GM21825 (cell line): ENCODE measurements around the gene TUBGCP3.

Experiments used
- ATAC-seq: cut with Tn5 transposase; IDR thresholded peaks from one replicate; pipeline ENCODE4 v1.9.1; 2021; ENCODE audit warnings: mild to moderate bottlenecking, moderate library complexity; ENCODE audit not compliant: unreplicated experiment

Gene TUBGCP3

DNA sequence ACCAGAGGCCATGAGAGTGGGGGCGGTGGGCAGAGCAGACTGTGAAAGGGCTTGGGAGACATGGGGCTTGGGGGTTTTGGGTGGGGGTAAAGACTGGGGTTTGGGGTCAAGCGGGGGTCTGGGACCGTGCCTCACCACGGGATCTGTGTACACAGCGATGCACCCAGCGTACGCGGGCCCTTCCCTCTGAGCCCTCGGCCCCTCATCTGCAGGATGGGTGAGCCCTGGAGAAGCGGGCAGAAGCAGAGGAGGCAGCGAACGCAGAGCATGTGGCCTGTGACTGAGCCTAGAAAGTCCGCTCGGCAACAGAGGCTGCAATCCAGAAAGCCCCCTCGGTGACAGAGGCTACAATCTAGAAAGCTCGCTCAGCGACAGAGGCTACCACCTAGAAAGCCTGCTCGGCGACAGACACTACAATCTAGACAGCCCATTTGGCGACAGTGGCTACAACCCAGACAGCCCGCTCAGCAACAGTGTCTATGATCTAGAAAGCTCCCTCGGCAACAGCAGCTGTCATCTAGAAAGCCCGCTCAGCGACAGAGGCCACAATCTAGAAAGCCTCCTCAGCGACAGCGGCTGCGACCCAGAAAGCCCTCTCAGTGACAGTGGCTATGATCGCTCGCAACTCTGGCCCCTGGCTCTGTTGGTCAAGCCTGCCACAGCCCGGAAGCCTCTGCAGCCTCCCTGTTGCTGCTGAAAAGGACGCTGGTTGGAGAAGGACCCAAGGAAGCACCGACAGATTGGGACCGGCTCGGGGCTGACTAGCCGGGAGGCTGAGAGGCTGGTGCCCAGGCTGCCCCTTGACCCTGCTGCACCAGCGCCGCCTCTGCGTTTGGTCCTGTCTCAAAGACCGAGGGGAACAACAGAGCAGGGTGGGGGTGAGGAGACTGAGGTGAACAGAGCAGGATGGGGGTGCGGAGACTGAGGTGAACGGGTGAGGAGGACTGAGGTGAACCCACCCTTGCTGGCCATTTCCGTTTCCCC, 143.2 kb downstream of the TUBGCP3 start:
- ATAC-seq: no peak

DNA sequence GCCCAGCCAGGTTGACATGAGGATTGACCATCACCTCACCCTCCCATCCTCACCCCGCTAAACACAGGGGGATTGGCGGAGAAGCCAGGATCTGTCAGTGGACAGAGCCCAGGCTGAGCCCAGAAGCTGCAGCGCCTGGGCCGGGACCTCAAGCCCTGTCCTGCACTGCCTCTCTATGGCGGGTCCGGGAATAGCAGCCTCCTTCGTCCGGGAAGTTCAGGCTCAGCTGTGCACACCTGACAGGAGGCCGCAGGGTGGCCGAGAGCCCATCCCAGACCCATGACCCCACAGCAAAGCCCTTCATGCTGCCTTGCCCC, 144.0 kb downstream of the TUBGCP3 start:
- no peak for ATAC-seq

DNA sequence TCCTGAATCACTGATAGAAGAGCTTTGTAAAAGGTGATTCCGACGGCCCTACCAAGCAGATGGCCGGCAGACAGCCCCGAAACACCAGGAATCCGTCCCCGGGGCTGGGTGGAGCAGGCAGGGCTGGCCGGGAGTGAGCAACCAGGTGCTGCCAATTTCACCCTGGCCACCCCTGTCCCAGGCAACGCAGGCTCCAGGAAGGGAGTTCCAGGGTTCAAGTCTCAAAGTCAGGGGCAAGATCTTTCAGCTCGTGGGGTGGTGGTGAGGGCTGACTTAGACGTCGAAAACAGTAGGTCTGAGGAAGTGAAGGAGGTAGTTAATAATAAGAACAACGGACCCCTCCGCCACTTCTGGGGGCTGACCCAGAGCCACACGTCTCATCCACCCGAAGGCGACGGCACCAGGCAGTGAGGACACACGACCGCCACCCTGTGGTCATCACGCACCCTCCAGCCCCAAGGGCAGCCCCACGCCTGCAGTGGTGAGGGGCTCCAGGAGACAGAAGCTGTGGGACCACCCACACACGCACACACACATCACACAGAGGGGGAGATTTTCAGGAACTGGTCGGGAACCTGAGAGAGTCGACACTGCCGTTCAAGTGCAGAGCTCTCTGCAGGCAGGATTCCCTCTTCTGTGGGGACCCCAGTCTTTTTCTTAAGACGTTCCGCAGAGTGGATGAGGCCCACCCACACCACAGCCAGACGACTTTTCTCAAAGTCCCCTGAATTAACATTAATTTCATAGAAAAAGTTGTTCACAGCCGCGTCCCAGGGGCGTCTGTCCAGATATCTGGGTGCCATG, 144.6 kb downstream of the TUBGCP3 start:
- no peak for ATAC-seq

DNA sequence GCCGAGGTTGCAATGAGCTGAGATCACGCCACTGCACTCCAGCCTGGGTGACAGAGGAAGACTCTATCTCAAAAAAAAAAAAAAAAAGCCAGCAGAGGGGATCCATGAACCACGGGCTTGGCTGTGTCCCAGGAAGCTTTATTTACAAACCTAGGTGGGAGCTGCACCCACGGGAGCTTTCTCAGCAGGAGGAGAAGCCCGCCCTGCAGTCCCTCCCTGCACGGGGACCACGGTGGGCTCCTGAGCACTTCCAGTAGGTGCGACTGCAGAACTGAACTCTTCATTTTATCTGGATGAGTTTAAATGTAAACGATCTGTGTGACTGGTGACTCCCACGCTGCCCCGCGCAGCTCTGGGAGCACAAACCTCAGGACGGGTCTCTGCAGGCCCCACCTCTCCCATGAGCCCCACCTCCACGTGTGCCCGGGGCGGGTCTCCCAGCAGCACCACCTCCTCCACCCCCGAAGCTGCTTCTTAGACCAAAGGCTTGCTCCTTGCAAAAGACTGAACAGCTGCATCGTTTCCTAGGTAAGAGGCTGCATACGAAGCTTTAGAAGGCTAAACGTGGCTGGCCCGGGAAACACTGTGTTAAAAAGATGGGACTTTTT, 145.4 kb downstream of the TUBGCP3 start:
- ATAC-seq: no peak

DNA sequence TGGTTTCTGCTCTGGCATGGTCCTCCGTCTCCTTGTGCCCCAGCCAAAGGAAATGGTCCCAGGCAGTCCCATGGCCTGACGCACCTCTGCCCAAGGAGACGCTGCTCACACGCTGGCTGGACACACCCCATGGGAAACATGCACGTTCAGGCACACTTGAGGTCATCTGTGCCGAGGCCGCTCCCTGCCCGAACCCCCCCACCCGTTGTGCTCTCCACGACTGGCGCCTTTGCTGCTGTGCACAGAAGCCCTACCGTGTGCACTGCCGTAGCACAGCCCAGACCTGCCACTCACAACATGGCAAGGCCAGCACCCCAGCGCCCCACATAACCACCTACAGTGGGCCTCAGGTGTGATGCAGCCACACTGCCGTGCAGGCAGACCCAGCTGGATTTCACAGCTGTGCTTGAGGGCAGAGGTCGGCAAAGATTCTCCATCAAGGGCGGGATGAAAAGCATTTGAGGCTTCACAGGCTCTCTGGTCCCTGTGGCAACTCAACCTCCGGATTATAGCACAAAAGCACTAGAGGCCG, 146.1 kb downstream of the TUBGCP3 start:
- no peak for ATAC-seq

DNA sequence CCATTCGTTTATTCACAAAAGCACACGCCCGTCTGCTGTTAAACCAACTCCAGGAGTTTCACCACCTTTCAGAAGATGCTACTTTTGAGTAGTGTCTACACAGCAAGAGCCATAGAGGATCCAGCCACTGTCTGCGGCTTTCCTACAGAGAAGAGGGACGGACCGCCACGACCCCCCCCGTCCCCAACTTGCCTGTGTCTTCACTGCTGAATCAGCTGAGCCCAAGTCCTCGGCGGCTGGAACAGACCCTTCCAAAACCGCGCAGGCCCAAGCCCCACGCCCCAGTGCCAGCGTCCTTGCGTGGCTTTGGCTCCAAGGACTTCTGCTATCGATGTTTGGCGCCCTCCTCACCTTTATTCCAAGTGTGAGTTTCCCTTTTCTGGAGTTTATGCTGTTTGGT, 146.7 kb downstream of the TUBGCP3 start:
- no peak for ATAC-seq

DNA sequence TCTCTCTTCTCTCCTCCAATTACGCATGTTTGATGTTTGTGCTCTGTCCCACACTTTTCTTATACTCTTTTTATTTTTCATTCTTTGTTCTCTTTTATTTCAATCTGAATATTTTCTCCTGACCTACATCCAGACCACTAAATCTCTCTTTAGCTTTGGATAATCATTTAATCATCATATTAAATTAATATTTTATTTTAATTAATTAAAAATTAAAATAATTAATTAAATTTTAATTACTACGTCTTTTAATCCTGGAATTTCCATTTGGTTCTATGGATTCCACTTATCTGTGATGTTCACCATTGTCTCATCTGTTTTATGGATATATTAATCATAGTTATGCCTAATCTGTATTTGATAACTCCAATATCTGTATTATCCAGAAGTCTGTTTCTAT, 149.4 kb downstream of the TUBGCP3 start:
- no peak for ATAC-seq

DNA sequence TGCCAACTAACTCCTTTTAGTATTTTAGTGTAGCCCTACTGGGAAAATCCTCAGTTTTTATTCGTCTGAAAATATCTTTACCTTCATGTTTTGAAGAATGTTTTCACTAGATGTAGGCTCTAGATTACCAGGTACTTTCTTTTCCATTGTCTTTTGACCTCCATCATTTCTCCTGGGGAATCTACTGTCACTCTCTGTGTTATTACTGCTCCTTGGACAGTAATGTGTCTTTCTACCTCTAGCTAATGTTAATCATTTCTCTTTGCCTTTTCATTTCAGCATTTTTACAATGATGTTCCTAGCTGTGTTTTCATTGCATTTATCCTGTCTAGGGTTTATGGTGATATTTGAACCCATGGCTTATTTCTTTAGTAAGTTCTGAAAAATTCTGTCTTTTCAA, 149.9 kb downstream of the TUBGCP3 start:
- ATAC-seq: no peak

DNA sequence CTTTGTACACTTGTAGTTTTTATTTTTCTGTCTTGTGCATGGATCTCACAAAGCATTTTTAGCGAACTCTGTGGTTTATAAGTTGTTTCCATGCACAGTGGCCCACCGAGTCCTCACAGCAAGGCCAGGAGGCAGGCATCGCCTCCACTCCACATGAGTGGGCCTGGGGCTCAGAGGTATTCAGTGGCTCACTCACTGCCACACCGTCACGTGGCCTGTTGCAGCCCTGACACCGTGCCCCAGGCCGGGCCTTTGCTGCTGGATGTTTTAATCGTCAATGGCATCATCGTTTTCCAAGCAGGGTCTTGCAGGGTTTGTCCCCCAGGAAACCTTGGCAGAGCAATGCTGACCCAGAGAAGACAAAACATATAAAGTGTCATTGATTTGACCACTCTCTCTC, 152.0 kb downstream of the TUBGCP3 start:
- ATAC-seq: no peak
